HG03064 (cell line): Measurements from ENCODE around the gene MT3.

Experiments
- ATAC-seq: cut with Tn5 transposase; IDR thresholded peaks from one replicate; pipeline ENCODE4 v1.9.1; 2021; ENCODE audit warnings: low read depth; ENCODE audit not compliant: unreplicated experiment

Gene MT3

GRCh38 chr16:56628486-56629350 is 39.4 kb downstream of the MT3 start:
- ATAC-seq, result no peak

GRCh38 chr16:56629531-56629930 is 40.2 kb downstream of the MT3 start:
- no peak for ATAC-seq

- no peak for ATAC-seq
Observed at GRCh38 chr16:56630134-56630533, 40.8 kb downstream of the MT3 start.

GRCh38 chr16:56631197-56631596 is 41.9 kb downstream of the MT3 start:
- ATAC-seq, result no peak

- no peak for ATAC-seq
Observed at GRCh38 chr16:56631832-56632155, 42.5 kb downstream of the MT3 start.

GRCh38 chr16:56632156-56632847 is 43.0 kb downstream of the MT3 start, which contains the start of gene MT1M:
TSS of gene MT1M (plus strand) at chr16:56632659. CDS start at chr16:56632732, 73 bp downstream.
- no peak for ATAC-seq

GRCh38 chr16:56632848-56633365 is 43.6 kb downstream of the MT3 start:
- ATAC-seq, result no peak

GRCh38 chr16:56633535-56633934 is 44.2 kb downstream of the MT3 start:
- no peak for ATAC-seq

- no peak for ATAC-seq
Observed at GRCh38 chr16:56634715-56635440, 45.5 kb downstream of the MT3 start.

GRCh38 chr16:56635441-56635967 is 46.2 kb downstream of the MT3 start:
- no peak for ATAC-seq

- no peak for ATAC-seq
Observed at GRCh38 chr16:56636616-56637413, 47.5 kb downstream of the MT3 start.

GRCh38 chr16:56637814-56638750 is 48.8 kb downstream of the MT3 start, which contains the start of gene MT1A:
TSS of gene MT1A (plus strand) at chr16:56638666. CDS start at chr16:56638739, 73 bp downstream.
- ATAC-seq, result no peak

- no peak for ATAC-seq
Observed at GRCh38 chr16:56639045-56639444, 49.7 kb downstream of the MT3 start.

- ATAC-seq, result no peak
Observed at GRCh38 chr16:56640076-56640475, 50.7 kb downstream of the MT3 start.
